ENCODE measurements around the gene SNX10. TPM values are rescaled to one million over a fixed set of nuclear protein-coding genes. Genes with fewer than 3 reads are reported as not detected.

SNX10 gene
- total and polyA plus RNA-seq, 5 experiments from 2014 or later, result 6.1 to 14.7 (median 10.9) TPM

GRCh38 chr7:26328498-26329390 lies 37.1 kb downstream of the SNX10 start:
- POLR2A ChIA-PET, result no interaction called here
- H3K9me3 Mint-ChIP-seq, result peaks cover 0 to 4% (median 0%) of the 10 kb centered on the region in 9 donors
- H3K27ac Mint-ChIP-seq, result peak overlapping the region in 2 of 10 donors; percentile 51 to 61
- no peak overlapping the region for H3K4me3 Mint-ChIP-seq
- peaks cover 0 to 11% (median 10%) of the 10 kb centered on the region in 3 donors for H3K36me3 Mint-ChIP-seq
- ATAC-seq (no peak), DNase-seq (no peak)
- H3K27me3 Mint-ChIP-seq, result no peaks in the 10 kb centered on the region
- peaks cover 6 to 48% (median 15%) of the 10 kb centered on the region in 4 donors for H3K4me1 Mint-ChIP-seq

DNA sequence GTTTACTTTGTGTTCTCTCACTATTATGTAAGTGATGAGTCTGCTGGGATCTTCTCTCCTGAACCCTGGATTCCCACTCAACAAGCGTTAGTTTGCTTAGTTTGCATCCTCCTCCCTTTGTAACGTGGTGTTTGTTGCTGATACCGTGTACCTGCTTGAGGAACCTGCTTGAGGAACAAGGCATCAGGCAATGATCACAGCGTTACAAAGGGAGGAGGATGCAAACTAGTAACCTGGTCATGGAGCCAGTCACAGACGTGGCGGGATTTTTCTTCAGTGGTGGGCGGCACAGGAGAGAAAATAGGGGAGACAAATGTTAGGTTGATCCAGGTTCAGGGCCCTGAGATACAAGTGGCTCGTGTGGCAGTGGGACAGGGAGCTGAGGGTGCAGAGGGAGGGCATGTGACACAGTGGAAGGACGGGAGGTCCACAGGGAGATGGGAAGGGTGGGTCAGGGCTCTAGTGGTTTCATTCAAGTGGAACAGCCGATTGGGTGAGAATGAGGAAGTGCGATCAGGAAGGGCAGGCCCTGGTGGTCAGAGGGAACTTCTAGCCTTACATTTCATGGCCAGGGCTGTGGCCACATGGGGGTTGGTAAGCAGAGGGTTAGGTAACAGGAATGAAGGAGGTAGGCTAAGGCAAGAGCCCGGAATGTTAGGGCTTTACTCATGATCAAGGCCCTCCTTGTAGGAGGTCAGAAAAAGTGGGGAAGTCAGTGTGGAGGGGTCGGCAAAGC lies 38.0 kb downstream of the SNX10 start:
- ATAC-seq, result no peak
- Mint-ChIP-seq H3K4me3 (peak overlapping the region in 2 of 10 donors; percentile 13 to 41), H3K36me3 (peaks cover 0 to 8% (median 8%) of the 10 kb centered on the region in 3 donors), H3K4me1 (peaks cover 13 to 58% (median 22%) of the 10 kb centered on the region in 4 donors), H3K27ac (peak overlapping the region in 3 of 10 donors; percentile 2 to 61 (median 9)), H3K9me3 (peaks cover 0 to 4% (median 0%) of the 10 kb centered on the region in 9 donors), H3K27me3 (no peaks in the 10 kb centered on the region)
- POLR2A ChIA-PET, result no interaction called here
- DNase-seq, result no peak

DNA sequence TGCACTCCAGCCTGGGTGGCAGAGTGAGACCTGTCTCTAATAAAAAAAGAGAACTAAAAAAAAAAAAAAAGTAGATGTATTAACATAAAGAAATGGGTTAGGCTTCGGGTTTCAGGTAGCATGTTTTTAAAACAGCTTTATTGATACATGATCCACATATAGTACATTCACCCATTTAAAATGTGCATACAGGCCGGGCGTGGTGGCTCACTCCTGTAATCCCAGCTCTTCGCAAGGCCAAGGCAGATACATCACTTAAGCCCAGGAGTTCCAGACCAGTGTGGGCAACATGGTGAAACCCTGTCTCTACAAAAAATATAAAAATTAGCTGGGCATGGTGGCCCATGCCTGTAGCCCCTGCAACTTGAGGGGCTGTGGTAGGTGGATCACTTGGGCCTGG lies 39.5 kb downstream of the SNX10 start:
- DNase-seq (no peak), ATAC-seq (no peak)
- no peak overlapping the region for H3K27ac Mint-ChIP-seq
- POLR2A ChIA-PET, result no interaction called here
- peaks cover 22 to 70% (median 30%) of the 10 kb centered on the region in 4 donors for H3K4me1 Mint-ChIP-seq
- peaks cover 0 to 8% (median 8%) of the 10 kb centered on the region in 3 donors for H3K36me3 Mint-ChIP-seq
- no peak overlapping the region for H3K4me3 Mint-ChIP-seq
- no peaks in the 10 kb centered on the region for H3K27me3 Mint-ChIP-seq
- peaks cover 0 to 4% (median 0%) of the 10 kb centered on the region in 9 donors for H3K9me3 Mint-ChIP-seq

DNA sequence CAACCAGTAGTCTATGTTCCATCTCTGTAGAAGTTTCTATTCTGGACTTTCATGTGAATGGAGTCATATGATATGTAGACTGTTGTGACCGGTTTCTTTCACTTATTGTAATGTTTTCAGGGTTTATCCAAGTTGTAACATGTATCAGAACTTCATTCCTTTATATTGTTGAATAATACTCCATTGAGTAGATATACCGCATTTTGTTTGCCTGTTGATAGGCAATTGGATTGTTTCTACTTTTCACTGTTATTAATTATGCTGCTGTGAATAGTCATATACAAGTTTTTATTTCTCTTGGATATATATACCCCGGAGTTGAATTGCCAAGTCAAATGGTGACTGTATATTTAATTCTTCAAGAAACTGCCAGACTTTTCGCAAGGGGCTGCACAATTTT lies 40.1 kb downstream of the SNX10 start:
- POLR2A ChIA-PET, result no interaction called here
- ATAC-seq, result no peak
- Mint-ChIP-seq H3K4me3 (no peak overlapping the region), H3K36me3 (peaks cover 0 to 8% (median 8%) of the 10 kb centered on the region in 3 donors), H3K27ac (peak overlapping the region in 1 of 10 donors; percentile 20), H3K27me3 (no peaks in the 10 kb centered on the region), H3K9me3 (peaks cover 0 to 4% (median 0%) of the 10 kb centered on the region in 9 donors), H3K4me1 (peaks cover 22 to 74% (median 30%) of the 10 kb centered on the region in 4 donors)
- DNase-seq, result no peak

DNA sequence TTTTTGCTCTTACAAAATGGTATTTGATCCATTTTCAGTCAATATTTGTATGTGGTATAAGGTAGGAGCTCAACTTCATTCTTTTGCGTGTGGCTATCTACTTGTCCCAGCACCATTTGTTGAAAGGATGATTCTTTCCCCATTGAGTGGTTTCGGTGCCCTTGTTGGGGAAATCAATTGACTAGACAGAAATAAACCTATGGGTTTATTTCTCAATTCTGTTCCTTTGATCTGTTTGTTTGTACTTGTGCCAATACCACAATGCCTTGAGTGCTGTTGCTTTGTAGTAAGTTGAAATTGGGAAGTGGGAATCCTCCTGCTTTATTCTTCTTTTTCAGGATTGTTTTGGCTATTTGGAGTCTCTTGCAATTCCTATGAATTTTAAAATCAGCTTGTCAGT lies 41.0 kb downstream of the SNX10 start:
- Mint-ChIP-seq H3K9me3 (peaks cover 0 to 4% (median 0%) of the 10 kb centered on the region in 9 donors), H3K36me3 (peaks cover 0 to 10% (median 8%) of the 10 kb centered on the region in 3 donors), H3K27ac (peak overlapping the region in 2 of 10 donors; percentile 15 to 20), H3K27me3 (no peaks in the 10 kb centered on the region), H3K4me3 (no peak overlapping the region), H3K4me1 (peaks cover 22 to 84% (median 31%) of the 10 kb centered on the region in 4 donors)
- ATAC-seq (no peak), DNase-seq (no peak)
- POLR2A ChIA-PET, result no interaction called here

- H3K27ac Mint-ChIP-seq, result peak overlapping the region in 5 of 10 donors; percentile 58 to 89 (median 79)
- ATAC-seq (no peak), DNase-seq (no peak)
- no peaks in the 10 kb centered on the region for H3K27me3 Mint-ChIP-seq
- POLR2A ChIA-PET, result no interaction called here
- H3K4me3 Mint-ChIP-seq, result peak overlapping the region in 2 of 10 donors; percentile 4 to 29
- peaks cover 0 to 4% (median 0%) of the 10 kb centered on the region in 9 donors for H3K9me3 Mint-ChIP-seq
- peaks cover 22 to 76% (median 30%) of the 10 kb centered on the region in 4 donors for H3K4me1 Mint-ChIP-seq
- peaks cover 0 to 11% (median 5%) of the 10 kb centered on the region in 3 donors for H3K36me3 Mint-ChIP-seq
Measured at GRCh38 chr7:26334166-26334859, 42.7 kb downstream of the SNX10 start.

GRCh38 chr7:26337232-26337865 lies 45.7 kb downstream of the SNX10 start:
- Mint-ChIP-seq H3K27ac (peak overlapping the region in 2 of 10 donors; percentile 42 to 52), H3K4me3 (no peak overlapping the region), H3K9me3 (no peaks in the 10 kb centered on the region), H3K36me3 (peaks cover 0 to 7% (median 0%) of the 10 kb centered on the region in 3 donors), H3K27me3 (no peaks in the 10 kb centered on the region), H3K4me1 (peaks cover 18 to 56% (median 24%) of the 10 kb centered on the region in 4 donors)
- DNase-seq (no peak), ATAC-seq (no peak)
- POLR2A ChIA-PET, result no interaction called here

DNA sequence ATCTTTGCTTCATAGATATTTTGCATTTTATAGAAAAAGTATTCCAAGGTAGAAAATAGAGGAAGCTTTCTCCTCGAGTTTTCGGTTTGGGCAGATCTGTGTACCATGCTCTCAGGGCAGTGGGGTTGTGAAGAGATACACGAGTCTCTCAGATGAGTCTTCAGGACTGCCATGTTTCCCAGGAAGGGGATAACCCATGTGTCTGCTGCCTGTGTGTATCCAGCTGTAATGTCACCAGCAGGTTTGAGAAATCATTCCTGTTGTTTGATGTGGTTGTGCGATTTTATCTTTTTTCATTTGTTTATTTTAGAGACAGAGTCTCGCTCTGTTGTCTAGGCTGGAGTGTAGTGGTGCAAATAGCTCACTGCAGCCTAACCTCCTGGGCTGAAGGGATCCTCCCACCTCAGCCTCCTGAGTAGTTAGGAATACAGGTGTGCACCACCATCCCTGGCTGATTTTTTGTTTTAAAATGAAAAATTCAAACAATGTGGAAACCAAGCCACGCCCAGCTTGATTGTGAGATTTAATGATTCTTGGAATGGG lies 48.9 kb downstream of the SNX10 start:
- ATAC-seq, result no peak
- Mint-ChIP-seq H3K27me3 (no peaks in the 10 kb centered on the region), H3K27ac (no peak overlapping the region), H3K4me1 (peaks cover 0 to 28% (median 5%) of the 10 kb centered on the region in 4 donors), H3K4me3 (no peak overlapping the region), H3K36me3 (peaks cover 0 to 13% (median 10%) of the 10 kb centered on the region in 3 donors), H3K9me3 (no peaks in the 10 kb centered on the region)
- POLR2A ChIA-PET, result no interaction called here
- DNase-seq, result no peak

DNA sequence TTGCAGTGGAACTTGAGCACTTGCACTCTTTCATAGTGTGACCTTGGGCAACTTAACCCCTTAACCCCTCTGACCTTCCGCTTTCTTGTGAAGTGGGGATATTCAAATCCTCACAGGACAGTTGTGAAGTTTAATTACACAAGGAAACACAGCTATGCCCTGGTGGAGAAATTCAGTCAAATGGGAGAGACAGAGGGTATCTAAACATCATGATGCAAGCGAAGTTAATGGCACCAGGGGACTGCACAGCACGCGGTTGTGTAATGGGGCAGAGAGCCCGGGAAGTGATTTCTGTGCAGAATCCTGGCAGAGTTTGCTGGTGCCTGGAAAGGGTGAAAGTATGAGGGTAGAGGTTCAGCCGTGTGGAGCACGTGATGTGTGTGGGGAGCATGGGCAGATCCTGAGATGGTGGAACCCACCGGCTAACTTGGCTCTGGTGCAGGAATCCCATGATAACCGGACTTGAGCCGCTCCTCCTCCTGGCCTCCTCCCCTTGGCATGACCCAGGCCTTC lies 51.7 kb downstream of the SNX10 start:
- DNase-seq, result no peak
- peaks cover 0 to 30% (median 16%) of the 10 kb centered on the region in 3 donors for H3K36me3 Mint-ChIP-seq
- peaks cover 0 to 6% (median 3%) of the 10 kb centered on the region in 4 donors for H3K4me1 Mint-ChIP-seq
- no peaks in the 10 kb centered on the region for H3K9me3 Mint-ChIP-seq
- no peak overlapping the region for H3K27ac Mint-ChIP-seq
- no peak for ATAC-seq
- H3K4me3 Mint-ChIP-seq, result no peak overlapping the region
- POLR2A ChIA-PET, result interaction anchor here (1.2 kb wide), 1 partner anchor 146 kb away, joined by 3 read pairs; no protein-coding TSS in a partner anchor
- no peaks in the 10 kb centered on the region for H3K27me3 Mint-ChIP-seq

- no peaks in the 10 kb centered on the region for H3K27me3 Mint-ChIP-seq
- no peak overlapping the region for H3K4me3 Mint-ChIP-seq
- H3K4me1 Mint-ChIP-seq, result peaks cover 0 to 6% (median 3%) of the 10 kb centered on the region in 4 donors
- no peaks in the 10 kb centered on the region for H3K9me3 Mint-ChIP-seq
- ATAC-seq (no peak), DNase-seq (no peak)
- no peak overlapping the region for H3K27ac Mint-ChIP-seq
- peaks cover 0 to 35% (median 16%) of the 10 kb centered on the region in 3 donors for H3K36me3 Mint-ChIP-seq
- POLR2A ChIA-PET, result interaction anchor here (1.2 kb wide), 1 partner anchor 147 kb away, joined by 3 read pairs; no protein-coding TSS in a partner anchor
Measured at GRCh38 chr7:26343837-26344236, 52.2 kb downstream of the SNX10 start.

DNA sequence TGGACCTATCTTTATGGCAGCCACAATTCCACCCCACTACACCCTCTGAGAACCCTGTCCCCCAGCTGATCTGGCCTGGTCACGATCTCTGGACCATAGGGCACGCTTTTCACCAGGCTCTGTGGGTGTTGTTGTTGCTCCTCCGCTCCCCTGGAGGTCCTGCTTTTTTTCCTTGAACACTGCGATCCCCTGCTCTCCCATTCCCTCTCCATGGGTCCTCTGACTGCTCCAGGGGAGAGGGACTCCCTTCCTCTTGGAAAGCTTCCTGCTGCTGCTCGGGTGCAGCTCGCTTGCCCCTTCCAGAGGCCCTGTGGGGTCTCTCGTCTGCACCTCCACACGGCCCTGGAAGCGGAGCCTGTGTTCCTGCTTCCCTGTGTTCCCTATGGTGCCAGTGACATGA lies 53.5 kb downstream of the SNX10 start:
- POLR2A ChIA-PET, result interaction anchor here (1.3 kb wide), 1 partner anchor 145 kb away, joined by 3 read pairs; no protein-coding TSS in a partner anchor
- no peaks in the 10 kb centered on the region for H3K9me3 Mint-ChIP-seq
- no peak overlapping the region for H3K4me3 Mint-ChIP-seq
- H3K27ac Mint-ChIP-seq, result no peak overlapping the region
- H3K27me3 Mint-ChIP-seq, result no peaks in the 10 kb centered on the region
- peaks cover 0 to 6% (median 2%) of the 10 kb centered on the region in 4 donors for H3K4me1 Mint-ChIP-seq
- ATAC-seq, result no peak
- H3K36me3 Mint-ChIP-seq, result peaks cover 0 to 41% (median 15%) of the 10 kb centered on the region in 3 donors
- DNase-seq, result no peak

All from naive thymus-derived CD8-positive, alpha-beta T cell (primary cell).